GM19239 (cell line): Measurements from ENCODE around the gene TCF4.

Experiments
- DNase-seq: peaks from one replicate; pipeline ENCODE4 v3.0.0; 2011; ENCODE audit warnings: low spot score; ENCODE audit not compliant: insufficient read length
- FAIRE-seq: peaks from 2 replicates; lab custom pipeline; 2011; peaks lifted over from hg19 to GRCh38; lab: Jason Lieb, UNC

The TCF4 gene

DNA sequence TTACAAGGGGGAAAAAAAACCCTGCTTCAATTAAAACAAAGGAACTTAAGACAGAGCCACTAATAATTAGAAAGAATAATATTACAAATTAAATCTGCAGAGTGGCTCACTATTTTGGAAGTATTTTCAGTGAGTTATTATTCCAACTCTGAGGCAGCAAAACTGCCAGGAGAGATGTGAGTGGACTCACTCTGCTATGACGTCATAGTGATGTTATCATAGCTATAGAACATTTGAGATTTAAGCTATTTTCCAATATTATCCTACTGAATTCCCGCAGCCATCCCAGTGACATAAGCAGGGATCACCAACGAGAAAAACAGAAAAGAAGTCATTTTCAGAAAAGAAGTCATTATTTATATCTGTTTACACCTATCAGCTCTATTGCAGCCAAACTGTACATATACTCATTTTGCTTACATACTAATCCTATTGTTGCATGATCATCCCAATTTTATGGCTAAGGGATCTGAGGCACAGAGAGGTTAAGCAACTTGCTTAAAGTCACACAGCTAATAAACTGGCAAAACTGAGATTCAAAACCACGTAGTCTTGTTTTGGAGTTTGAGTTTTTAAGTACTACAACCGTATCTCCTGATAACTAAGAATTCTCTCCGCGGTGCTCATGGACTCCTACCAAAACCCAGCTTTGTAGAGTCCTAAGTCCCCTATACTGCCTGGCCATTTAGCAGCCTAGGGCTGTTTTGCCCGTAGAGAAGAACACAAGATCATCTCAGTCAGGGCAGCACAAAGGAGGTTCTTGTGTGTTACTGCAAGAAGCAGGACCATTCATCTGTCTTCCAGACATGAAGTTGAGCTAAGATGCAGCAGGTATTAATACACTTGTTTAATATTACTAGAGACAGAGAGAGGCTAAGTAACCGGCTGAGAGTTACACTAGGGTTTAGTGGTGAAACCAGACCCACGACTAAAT lies 299.8 kb downstream of the TCF4 start:
- FAIRE-seq (no peak), DNase-seq (no peak)

- DNase-seq (no peak), FAIRE-seq (peak; percentile 54)
Measured at GRCh38 chr18:55287149-55287806, 300.7 kb downstream of the TCF4 start.

DNA sequence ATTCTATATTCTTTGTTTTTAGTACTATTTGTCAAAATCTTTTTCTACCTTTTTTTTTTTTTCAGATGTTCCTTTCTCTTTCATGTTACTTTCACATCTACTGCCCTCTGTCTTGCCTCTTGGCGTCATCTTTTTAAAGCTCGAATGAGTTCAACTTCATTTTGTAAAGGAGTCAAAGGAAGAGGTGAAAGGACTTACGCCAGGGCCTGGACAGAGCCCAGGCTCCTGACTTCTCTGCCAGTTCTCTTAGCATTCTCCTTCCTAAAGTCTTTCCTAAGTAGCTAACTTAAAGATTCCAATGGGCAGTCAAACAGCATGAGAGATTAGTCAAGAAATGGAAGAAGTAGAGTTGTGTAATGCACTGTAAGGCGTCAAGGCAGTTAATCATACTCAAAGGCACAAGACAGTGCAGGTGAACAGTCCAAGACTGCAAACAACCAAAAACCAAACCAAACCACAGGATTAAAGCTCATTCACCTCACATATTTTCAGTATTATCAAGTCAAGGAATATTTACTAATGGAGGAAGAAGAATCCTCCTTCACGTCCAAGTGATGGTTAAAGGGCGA lies 301.7 kb downstream of the TCF4 start:
- DNase-seq (no peak), FAIRE-seq (no peak)

GRCh38 chr18:55284614-55285013 lies 303.4 kb downstream of the TCF4 start:
- no peak for DNase-seq
- no peak for FAIRE-seq

GRCh38 chr18:55283309-55283708 lies 304.7 kb downstream of the TCF4 start:
- DNase-seq (no peak), FAIRE-seq (no peak)

DNA sequence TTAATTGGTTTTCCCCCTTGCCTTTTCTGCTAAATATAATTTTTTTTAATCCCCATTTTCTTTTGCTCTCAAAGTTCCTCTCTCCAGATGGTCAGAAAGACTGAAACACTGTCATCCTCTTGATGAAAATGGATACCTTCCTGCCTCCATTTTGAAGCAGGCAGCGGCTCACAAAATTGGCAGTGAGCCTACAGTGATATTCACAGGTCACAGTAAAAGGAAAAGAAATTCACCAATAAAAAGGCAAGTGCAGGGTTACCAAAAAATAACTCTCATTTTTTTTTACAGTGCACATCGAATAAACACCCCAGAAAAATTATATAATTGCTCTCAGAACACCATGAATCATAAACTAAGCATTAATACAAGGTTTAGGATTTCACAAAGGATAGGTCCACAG lies 307.5 kb downstream of the TCF4 start:
- DNase-seq = no peak
- FAIRE-seq = no peak

DNA sequence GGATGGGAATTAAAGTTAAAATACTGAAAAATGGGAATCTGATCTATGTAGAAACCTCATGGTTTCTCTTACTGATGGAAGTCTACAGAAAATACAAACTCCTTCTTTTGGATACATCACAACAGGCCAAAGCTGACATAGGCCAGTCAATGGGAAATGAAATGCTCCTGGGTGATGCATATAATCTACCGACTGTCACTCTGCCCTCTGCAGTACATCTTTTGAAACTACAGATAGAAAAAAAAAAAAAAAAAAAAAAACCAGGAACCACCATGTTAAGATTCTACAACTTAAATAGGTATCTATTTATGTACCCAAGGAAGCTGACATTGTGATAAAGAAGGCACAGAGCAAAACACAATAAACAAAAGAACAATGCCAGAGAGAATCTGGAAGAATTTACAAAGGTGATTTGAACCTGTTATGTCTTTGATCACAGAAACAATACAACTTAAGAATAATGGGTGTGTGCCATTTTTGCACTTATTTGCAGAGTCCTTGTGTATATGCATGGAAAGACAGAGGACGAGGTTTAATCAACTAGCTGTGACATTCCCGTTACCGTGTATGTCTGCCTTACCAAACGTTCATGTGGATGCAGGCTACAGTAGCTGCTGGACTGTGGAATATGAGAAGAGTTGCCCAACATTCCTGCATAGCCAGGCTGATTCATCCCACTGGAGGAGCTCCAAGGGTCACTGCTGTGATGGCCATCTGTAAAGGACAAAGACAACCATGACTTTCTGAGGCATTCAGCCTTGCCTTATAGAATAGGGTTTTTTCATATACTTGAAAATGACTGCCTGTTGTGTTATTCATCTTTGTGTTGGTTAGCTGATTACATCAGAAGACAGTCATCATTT lies 312.7 kb downstream of the TCF4 start:
- DNase-seq (no peak), FAIRE-seq (no peak)

GRCh38 chr18:55272510-55273243 lies 315.3 kb downstream of the TCF4 start:
- FAIRE-seq (no peak), DNase-seq (no peak)

GRCh38 chr18:55269622-55270021 lies 318.4 kb downstream of the TCF4 start:
- peak; percentile 71 for FAIRE-seq
- no peak for DNase-seq

DNA sequence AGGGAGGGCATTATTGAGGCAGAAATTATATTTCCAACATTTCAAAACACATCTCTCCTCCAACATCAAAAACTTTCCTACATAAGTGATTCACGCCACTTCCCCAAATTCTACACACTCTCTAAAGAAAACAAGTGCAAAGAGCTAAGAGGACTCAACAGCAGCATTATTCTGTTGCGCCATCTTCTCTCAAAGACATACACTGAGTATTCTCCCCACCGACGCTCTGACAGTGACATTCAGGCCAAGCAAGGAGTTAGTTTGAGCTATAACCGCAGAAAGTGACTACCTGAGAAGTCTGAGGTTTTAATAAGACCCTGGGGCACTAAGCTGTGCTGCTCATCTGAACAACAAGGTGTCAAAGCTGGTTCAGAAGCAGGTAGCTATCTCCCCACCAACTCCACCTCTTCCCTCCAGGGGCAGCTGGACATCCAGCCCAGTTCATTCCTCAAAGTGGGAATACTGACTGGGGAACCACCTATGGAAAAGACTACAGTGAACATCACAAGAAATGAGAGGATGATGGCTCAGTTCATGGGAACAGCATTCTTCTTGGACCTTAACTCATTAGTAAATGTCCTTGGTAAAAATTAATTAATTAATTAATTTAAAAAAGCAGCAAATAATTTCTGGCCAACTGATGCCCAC lies 319.2 kb downstream of the TCF4 start:
- DNase-seq = no peak
- no peak for FAIRE-seq

DNA sequence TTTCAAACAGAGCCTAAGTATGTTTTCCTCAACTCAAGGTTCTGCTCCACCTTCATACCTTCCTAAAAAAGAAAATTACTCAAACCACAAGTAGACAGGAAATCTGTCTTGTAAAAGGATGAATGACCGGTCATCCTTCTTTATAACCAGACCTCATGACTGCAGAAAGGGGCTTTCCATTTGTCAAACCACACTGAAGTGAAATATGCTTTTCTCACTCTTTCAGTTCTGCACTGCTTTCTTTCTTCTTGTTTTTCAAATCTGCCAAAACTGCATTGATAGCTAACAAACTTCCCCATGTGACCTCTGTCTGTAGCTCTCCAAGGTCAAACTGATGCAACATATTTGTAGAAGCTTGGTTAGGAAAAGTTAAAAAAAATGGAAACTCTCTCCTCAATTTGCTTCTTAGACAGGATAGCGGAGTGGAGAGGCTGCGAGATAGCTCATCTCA lies 319.8 kb downstream of the TCF4 start:
- DNase-seq = no peak
- peak; percentile 99 for FAIRE-seq

- DNase-seq (no peak), FAIRE-seq (peak; percentile 84)
Measured at GRCh38 chr18:55266981-55267380, 321.0 kb downstream of the TCF4 start.

- peak; percentile 83 for FAIRE-seq
Measured at GRCh38 chr18:55265984-55266383, 322.0 kb downstream of the TCF4 start.

GRCh38 chr18:55265130-55265675 lies 322.8 kb downstream of the TCF4 start:
- FAIRE-seq = no peak
- DNase-seq = no peak

More at GRCh38 chr18:55265984-55266383, 322.0 kb downstream of the TCF4 start:
- DNase-seq = no peak

DNA sequence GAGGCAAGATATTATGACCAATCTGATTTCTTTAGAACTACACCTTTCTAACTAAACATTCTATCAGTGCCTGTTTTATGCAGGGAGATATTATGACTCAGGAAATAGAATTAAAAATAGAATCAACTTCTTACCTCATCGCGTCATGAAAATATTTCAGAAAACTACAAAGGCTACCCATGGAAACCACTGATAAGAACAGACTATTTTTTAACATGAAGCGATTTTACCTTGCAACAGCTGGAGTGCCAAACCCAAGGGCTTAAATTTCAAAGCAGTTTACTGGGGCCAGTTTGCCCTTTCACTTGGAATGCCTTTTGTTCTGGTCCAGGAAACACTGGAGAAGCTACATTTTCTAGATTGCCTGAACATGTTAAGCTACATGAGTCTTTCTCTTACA lies 323.9 kb downstream of the TCF4 start:
- no peak for DNase-seq

DNA sequence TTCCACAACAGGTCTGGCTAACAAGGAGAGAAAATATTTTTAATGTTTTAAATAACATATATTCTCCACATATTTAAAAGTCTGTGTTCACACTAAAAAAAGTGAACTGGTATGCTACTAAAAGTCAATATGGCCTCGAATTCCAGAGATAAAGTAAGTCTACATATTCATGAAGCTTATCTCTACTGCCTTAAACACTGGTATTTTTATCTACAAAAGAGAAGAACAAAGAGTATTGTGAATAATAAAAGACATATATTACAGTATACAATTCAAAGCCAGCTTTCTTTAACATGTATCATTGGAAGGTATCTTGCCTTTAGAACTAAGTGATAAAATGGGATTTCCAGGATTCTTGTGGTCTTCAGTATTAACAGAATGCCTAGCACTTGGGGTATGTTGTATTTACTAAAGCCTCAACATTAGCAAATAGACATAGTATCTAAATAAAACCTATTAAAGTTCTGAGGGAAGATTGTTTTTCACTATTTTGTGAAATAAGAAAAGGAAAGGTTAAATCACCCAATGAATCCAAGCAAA lies 325.9 kb downstream of the TCF4 start:
- no peak for FAIRE-seq
- DNase-seq = no peak

More for the DNA sequence above, 323.9 kb downstream of the TCF4 start:
- peak; percentile 85 for FAIRE-seq

DNA sequence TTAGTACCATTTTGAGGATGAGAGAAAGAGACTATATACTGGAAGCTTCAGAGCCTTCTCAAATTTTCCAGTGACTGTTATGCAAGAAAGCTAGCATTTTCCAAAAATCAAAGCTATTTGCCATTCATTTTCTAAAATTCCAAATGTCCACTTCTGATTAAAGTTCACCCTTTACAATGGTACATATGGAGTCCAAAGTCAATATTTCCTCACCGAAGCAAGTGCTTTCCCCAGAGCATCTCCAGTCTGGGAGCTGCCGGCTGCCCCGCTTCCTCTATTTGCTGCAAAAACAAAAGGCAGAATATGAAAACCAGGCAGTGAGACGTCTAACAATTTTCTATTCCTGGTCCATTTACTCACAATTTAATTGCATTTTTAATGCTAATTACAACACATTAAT lies 326.7 kb downstream of the TCF4 start:
- no peak for DNase-seq
- FAIRE-seq = no peak

DNA sequence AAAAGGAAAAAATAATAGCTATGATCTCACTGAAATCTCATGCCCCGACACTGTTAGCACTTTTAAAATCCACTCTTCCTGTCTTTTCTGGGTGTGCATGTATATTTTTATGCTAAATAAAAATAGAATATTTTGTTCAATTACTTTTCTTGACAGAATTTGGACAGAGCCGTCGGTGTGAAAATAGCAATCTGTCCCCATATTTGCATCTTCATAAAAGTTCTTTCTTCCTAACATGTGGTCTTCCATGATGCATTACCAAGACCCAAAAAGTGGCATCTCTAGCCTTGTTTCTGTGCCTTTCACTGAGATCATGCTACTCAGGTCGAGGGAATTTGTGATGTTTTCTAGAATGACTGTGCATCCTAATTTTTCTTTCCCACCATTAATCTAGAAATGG lies 329.9 kb downstream of the TCF4 start:
- no peak for DNase-seq
- no peak for FAIRE-seq
